Loucy (cell line): ENCODE data around the gene CELA3B.

ENCODE experiments used
- H2AFZ ChIP-seq: fragments of 200-600 bp; sonication (generic); 2 replicates; pipeline ENCODE4 v1.6.0; 2016; ENCODE audit warnings: antibody characterized with exemption, mild to moderate bottlenecking, low read length, moderate library complexity
- H3F3A ChIP-seq: fragments of 200-600 bp; 2 replicates; pipeline ENCODE4 v1.6.0; 2016; ENCODE audit warnings: antibody characterized with exemption, low read depth, mild to moderate bottlenecking
- H3K27me3 ChIP-seq: fragments of 200-600 bp; sonication (generic); 2 replicates; pipeline ENCODE4 v1.6.1; 2014; ENCODE audit warnings: low read length, mild to moderate bottlenecking; ENCODE audit not compliant: insufficient read depth, poor library complexity, severe bottlenecking
- H3K36me3 ChIP-seq: fragments of 200-600 bp; sonication (generic); 2 replicates; pipeline ENCODE4 v1.6.1; 2016; ENCODE audit warnings: low read length; ENCODE audit not compliant: insufficient read depth
- H3K4me1 ChIP-seq: fragments of 200-600 bp; sonication (generic); 2 replicates; pipeline ENCODE4 v1.5.1; 2014; ENCODE audit warnings: low read length, mild to moderate bottlenecking; ENCODE audit not compliant: insufficient read depth, poor library complexity, severe bottlenecking
- H3K4me2 ChIP-seq: fragments of 200-600 bp; sonication (generic); 2 replicates; pipeline ENCODE4 v1.6.0; 2014; ENCODE audit warnings: antibody characterized with exemption, low read length, low read depth, mild to moderate bottlenecking; ENCODE audit not compliant: poor library complexity, severe bottlenecking
- H3K4me3 ChIP-seq: fragments of 200-600 bp; sonication (generic); 2 replicates; pipeline ENCODE4 v1.5.1; 2014; ENCODE audit warnings: low read length, mild to moderate bottlenecking, mixed read lengths; ENCODE audit not compliant: poor library complexity, severe bottlenecking
- H3K79me2 ChIP-seq: fragments of 200-600 bp; sonication (generic); 2 replicates; pipeline ENCODE4 v1.6.1; 2014; ENCODE audit warnings: low read length; ENCODE audit not compliant: insufficient read depth
- H3K9ac ChIP-seq: fragments of 200-600 bp; sonication (generic); 2 replicates; pipeline ENCODE4 v1.6.0; 2014; ENCODE audit warnings: mild to moderate bottlenecking, low read depth, low read length, moderate library complexity; ENCODE audit not compliant: poor library complexity, severe bottlenecking
- H3K9me2 ChIP-seq: fragments of 200-600 bp; sonication (generic); replicated peaks from 2 replicates; pipeline ENCODE4 v1.6.1; 2016; ENCODE audit warnings: low read depth, low read length, mixed read lengths
- H3K9me3 ChIP-seq: fragments of 200-600 bp; sonication (generic); 2 replicates; pipeline ENCODE4 v1.6.1; 2014; ENCODE audit warnings: mild to moderate bottlenecking, antibody characterized with exemption, low read length, low read depth; ENCODE audit not compliant: insufficient read depth
- H4K20me1 ChIP-seq: fragments of 200-600 bp; sonication (generic); 2 replicates; pipeline ENCODE4 v1.6.0; 2014; ENCODE audit warnings: antibody characterized with exemption, low read length, mild to moderate bottlenecking; ENCODE audit not compliant: insufficient read depth, poor library complexity, severe bottlenecking
- CTCF ChIP-seq: fragments of 200-600 bp; sonication (generic); conservative IDR thresholded peaks from 2 replicates; pipeline ENCODE4 v1.5.1; 2014; ENCODE audit warnings: mild to moderate bottlenecking, antibody characterized with exemption, low read length
- EZH2phosphoT487 ChIP-seq: fragments of 200-600 bp; IDR thresholded peaks from 2 replicates; pipeline ENCODE4 v1.6.1; 2018; ENCODE audit warnings: antibody characterized with exemption, mild to moderate bottlenecking, moderate library complexity, borderline replicate concordance

Gene CELA3B

GRCh38 chr1:21946836-21947587, 29.8 kb upstream of the CELA3B start:
- TF ChIP-seq CTCF (no peak), EZH2phosphoT487 (no peak)
- Histone ChIP-seq H3K36me3 (no peaks in the 10 kb centered on the region), H3K79me2 (no peaks in the 10 kb centered on the region), H4K20me1 (no peaks in the 10 kb centered on the region), H3K4me2 (no peak overlapping the region), H3K27me3 (no peaks in the 10 kb centered on the region), H3K4me1 (no peaks in the 10 kb centered on the region), H3F3A (no peaks in the 10 kb centered on the region), H3K9me2 (no peaks in the 10 kb centered on the region), H3K4me3 (no peak overlapping the region), H2AFZ (0 out of 2 replicates have a peak overlapping the region, but pooled peaks have one; percentile 21), H3K9ac (no peak overlapping the region), H3K9me3 (no peaks in the 10 kb centered on the region)

GRCh38 chr1:21950734-21951133, 26.1 kb upstream of the CELA3B start:
- no peak overlapping the region for H3K9ac ChIP-seq
- no peaks in the 10 kb centered on the region for H3K9me3 ChIP-seq
- no peaks in the 10 kb centered on the region for H3K9me2 ChIP-seq
- no peaks in the 10 kb centered on the region for H4K20me1 ChIP-seq
- no peak overlapping the region for H2AFZ ChIP-seq
- H3K4me1 ChIP-seq: peaks cover 4% of the 10 kb centered on the region
- TF ChIP-seq EZH2phosphoT487 (no peak), CTCF (no peak)
- H3K36me3 ChIP-seq: no peaks in the 10 kb centered on the region
- H3K4me3 ChIP-seq: no peak overlapping the region
- H3F3A ChIP-seq: no peaks in the 10 kb centered on the region
- no peak overlapping the region for H3K4me2 ChIP-seq
- H3K27me3 ChIP-seq: no peaks in the 10 kb centered on the region
- no peaks in the 10 kb centered on the region for H3K79me2 ChIP-seq

- H3K9me2 ChIP-seq: no peaks in the 10 kb centered on the region
- TF ChIP-seq CTCF (no peak), EZH2phosphoT487 (no peak)
- H3K4me1 ChIP-seq: peaks cover 10% of the 10 kb centered on the region
- no peaks in the 10 kb centered on the region for H3K36me3 ChIP-seq
- H3K4me2 ChIP-seq: no peak overlapping the region
- H3K27me3 ChIP-seq: no peaks in the 10 kb centered on the region
- H2AFZ ChIP-seq: no peak overlapping the region
- H3F3A ChIP-seq: no peaks in the 10 kb centered on the region
- no peak overlapping the region for H3K4me3 ChIP-seq
- no peaks in the 10 kb centered on the region for H4K20me1 ChIP-seq
- no peaks in the 10 kb centered on the region for H3K79me2 ChIP-seq
- no peaks in the 10 kb centered on the region for H3K9me3 ChIP-seq
- H3K9ac ChIP-seq: no peak overlapping the region
Observed at GRCh38 chr1:21951226-21951870, 25.5 kb upstream of the CELA3B start.
